Epidermal melanocyte (primary cell): Measurements from ENCODE around the gene CACNA1E.

Source experiments
- DNase-seq: peaks from one replicate; pipeline ENCODE4 v3.0.0; 2011; ENCODE audit warnings: low spot score; ENCODE audit not compliant: insufficient read length

The CACNA1E gene

DNA sequence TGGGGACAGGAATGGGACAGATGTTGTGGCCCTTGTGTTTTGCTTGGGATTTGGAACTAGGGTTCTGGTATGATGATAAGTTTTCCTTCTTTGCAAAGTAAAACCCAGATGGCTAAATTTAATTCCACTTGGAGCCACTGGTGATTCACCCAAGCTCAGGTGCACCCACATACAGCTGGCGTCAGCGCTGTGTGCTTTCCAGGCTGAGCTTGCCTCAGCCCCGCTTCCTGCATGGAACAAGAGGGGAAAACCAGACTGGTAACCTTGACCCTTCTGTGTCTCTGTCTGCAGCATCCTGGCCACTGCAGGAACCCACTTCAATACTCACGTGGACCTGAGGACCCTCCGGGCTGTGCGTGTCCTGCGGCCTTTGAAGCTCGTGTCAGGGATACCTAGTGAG lies 94.2 kb downstream of the CACNA1E start:
- DNase-seq, result no peak

DNA sequence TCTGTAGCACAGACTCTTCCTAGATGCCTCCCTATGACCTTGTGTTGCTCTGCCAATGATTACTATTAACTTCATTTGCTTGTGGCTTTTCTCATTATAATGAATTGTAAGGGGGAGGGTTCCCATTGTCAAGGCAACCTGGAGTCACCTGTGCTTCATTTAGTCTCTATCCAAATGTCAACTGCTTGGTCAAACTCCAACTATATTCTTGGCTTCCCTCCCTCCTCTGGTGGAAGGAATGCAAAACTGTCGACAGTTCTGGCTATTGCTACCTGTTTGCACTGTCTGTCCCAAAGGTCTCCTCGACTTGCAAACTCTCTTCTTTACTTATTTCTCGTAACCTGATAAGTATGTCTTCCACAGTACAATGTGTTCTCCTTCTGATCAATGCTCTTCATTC lies 100.3 kb downstream of the CACNA1E start:
- no peak for DNase-seq

DNA sequence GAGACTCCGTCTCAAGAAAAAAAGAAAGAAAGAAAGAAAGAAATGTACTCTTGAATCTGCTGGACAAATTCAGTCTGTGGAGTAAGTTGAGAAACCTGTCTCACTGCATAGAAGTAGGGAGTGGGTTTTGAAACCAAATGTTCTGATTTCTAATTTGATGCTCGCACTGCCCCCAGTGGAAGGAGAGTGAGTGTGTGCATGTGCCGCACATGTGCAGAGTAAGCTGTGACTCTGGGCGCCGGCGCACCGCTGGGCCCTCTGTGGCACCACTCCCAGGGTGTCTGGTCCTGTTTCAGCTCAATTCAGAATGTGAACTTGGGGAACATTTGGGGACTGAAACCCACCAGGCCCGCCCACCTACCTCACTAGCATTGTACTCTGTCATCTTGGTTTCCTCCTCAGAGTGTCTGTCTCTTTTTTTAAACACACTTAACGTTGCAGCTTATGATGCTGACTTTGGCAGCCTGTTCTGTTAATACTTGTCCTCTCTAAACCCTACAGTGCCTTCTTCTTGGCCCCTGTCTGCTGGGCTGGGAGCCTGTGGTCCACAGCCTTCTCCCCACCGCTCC lies 104.6 kb downstream of the CACNA1E start:
- no peak for DNase-seq

GRCh38 chr1:181588631-181589030 lies 105.3 kb downstream of the CACNA1E start:
- no peak for DNase-seq

- DNase-seq, result no peak
These were observed 109.0 kb downstream of the CACNA1E start for GRCh38 chr1:181592255-181592859.

DNA sequence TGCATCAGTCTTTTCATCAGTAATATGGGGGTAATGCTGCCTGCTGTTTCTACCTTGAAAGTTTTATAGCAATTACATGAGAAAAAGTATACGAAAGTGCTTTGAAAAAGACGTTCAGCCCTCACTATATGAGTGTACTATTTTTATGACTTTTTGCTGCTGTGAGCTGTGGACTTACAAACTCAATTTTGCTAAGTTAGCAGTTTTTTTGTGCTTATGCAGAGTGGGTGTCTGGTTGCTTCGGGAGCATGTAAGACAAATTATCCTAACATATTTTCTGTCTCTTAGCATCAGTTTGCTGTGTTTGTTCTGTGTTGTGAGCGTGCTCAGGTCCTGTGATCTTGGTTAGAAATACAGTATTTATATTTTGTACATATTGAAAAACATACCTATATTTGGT lies 109.7 kb downstream of the CACNA1E start:
- no peak for DNase-seq

DNA sequence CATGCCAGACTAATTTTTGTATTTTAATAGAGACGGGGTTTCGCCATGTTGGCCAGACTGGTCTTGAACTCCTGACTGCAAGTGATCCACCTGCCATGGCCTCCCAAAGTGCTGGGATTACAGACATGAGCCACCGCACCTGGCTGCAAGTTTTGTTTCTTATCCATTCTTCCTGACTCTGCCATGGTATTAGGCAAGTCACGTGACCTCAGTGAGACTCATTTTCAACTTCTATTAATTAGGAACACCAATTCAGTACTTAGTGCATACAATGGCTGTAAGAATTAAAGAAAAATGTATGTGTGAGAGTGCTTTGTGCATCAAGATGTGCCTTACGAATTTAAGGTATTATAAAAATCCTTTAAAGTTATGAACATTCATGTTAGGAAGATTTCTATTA lies 111.2 kb downstream of the CACNA1E start:
- no peak for DNase-seq

DNA sequence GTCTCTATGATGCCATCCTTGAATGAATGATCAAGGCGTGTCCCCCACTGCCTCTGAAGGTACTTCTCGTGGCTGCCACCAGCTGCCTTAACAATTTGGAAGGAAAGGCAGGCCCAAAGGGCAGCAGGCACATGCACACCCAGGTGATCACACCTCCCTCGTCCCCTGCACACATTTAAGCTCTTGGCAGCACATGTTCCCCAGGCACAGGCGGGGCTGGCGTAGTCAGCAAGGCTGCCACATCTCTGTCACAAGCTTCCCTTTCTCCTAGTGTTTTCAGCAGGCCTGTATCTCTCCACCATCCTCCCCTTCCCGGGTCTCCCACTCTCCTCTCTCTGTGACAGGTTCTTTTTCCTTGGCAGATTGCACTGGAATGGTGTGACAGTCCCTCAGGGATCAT lies 111.9 kb downstream of the CACNA1E start:
- DNase-seq, result no peak

DNA sequence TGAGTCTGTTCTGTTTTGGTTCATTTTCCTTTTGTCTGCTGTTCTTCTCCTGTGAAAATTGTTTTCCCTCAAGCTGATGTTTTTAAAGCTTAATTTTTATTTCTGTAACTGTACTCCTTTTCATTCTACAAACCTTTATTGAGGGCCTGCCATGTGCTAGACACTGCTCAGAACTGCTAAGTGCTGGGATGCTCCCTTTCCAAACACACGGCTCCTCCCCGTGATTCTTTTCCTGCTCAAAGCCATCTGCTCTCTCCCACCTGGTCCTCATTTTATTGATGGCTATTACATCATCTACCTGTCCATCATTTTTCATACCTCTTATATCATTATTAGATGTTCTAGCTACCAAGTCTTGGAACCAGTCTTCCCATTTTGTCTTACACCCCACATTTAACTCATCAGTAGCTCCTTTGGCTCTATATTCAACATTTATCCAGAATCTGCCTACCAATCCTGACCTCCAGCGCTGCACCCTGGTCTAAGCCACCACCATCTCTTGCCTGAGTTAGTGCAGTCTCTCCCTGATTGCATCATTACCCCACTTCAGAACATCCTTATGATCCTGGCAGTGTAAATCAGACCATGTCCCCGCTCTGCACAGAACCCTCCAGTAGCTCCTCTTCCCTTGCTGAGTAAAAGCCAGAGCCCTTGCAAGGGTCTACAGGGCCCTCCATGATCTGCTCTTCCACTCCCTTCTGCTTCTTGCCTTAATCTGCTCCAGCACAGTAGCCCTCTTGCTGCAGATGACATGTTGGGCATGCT lies 118.1 kb downstream of the CACNA1E start:
- DNase-seq, result no peak

DNA sequence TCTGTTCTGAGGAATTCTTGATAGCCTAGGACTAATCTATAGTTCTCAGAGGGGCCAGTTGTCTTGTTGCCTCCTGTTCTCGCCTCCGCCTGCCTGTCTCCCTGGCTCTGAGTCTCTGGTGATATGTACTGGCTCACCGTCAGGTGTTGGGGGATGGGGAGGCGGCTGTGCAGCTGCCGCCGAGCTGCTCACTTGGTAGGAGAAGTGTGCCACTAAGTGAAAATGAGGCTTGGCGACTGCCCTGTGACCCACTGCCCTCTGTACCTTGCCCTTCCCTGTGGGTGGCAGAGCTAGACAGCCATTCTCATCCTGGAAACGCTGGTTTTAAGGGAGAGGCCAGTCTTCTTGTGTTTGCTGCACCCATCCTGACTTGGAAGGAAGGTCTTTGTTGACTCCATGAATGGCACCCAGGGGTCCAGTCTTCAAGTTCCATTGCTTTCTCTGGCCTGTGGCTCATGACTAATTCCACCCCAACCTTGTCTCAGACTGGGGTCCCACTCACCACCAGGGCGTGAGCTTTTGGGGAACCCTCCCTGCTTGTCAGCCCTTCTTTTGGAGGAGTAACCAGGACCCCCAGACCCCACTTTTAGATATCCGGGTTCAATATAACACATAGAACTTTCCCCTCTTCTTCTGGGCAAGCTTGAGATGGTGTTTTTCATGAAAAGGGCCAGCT lies 120.6 kb downstream of the CACNA1E start:
- DNase-seq, result no peak

DNA sequence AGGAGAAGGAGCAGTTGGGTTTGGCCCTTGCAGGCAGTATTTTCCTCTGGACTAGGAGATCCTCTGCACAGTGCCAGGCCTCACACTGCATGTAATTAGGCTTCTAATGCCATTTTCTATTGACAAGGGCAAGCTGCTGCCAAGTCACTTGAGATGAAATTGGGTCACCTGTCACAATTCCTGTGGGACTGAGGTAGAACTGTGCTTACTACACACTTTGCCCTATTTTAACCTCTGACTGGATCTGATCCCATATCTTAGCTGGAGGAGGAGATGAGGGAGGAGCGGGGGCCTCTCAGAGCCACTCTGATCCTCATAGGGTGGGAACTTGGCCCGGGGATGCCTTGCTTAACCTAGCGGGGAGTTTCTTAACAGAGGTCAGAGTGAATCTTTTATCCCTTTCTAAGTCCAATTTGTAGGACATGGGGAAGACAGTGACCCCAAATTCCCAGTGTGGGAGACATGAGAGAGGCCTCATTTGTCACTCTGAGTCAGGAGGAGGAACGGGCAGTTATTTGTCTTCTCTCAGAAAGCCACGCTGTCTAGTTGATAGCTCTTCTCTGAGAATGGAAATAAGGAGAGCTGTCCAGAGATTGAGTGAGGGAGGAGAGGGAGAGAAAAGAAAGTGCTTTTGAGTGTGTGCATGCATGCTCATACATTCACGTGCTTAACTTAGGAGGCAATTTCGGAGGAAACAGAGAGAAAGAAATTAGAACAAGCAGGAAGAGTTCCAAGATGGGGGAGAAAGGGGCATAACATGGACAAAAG lies 121.3 kb downstream of the CACNA1E start:
- DNase-seq, result no peak

GRCh38 chr1:181607524-181607923 lies 124.2 kb downstream of the CACNA1E start:
- DNase-seq, result no peak

DNA sequence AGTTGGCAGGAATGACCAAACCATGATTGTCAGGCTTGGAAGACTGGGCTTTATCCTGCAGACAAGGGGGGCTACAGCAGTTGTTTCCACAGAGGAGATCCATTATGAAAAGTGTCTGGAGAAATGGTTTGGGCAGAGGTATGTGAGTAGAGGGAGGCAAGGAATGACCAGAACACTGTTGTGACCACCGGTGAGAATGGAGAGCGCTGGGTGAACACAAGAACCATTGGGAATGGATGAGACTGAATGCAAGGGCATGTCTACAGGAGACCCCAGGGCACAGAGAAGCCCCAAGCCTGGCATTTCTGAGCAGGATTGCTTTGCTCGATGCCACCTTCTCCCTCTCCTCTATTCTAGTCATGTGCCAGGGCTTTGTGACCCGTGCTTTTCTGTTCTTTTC lies 125.1 kb downstream of the CACNA1E start:
- no peak for DNase-seq

DNA sequence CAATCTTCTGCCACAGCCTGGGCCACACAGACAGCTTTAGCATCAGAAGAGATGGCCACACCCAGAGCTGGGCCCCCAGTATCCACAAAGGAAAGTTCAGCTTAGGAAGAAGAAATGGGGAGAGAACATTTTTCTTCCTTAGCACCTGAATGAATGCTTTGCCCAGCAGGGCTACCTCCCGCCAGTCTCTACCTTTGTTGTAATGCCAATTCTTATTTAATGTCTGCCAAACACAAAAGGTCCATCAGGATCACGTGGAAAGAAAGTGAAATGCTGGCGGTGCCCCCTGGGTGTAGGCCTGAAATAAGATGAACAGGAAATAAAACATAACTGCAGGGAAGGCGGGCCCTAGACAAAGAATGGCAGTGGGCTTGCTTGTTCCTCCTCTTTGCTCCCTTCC lies 125.6 kb downstream of the CACNA1E start:
- no peak for DNase-seq

GRCh38 chr1:181612100-181612499 lies 128.8 kb downstream of the CACNA1E start:
- DNase-seq, result no peak

- no peak for DNase-seq
These were observed 135.2 kb downstream of the CACNA1E start for GRCh38 chr1:181618559-181618958.

DNA sequence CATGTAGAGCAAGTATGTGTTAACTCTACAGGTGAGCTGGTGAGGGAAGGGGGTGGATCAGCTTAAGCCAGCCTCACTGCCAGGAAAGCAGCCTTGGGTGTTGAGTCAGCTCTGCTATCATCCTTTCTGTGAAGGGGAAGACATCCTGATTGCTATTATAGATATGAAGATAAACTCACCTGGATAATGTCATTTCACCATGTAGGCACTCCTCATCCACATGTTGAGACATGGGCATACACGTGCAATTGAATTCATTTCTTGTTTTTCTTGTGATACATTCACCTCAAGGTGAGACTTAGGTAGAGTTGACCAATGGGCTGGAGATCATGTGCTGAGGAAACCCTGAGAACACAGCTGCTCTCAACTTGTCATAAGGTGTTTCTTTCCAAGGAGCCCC lies 136.9 kb downstream of the CACNA1E start:
- no peak for DNase-seq

DNA sequence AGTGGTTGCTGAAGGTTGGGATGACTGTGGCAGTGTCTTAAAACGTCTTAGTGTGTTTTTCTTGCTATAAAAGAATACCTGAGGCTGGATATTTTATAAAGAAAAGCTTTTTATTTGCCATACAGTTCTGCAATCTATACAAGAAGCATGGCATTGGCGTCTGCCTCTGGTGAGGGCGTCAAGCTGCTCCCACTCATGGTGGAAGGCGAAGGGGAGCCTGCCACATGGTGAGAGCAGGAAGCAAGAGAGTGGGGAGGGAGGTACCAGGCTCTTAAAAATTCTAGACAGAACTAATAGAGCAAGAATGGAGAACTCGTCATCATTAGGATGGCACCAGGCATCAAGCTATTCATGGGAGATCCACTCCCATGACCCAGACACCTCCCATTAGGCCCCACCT lies 140.5 kb downstream of the CACNA1E start:
- no peak for DNase-seq

DNA sequence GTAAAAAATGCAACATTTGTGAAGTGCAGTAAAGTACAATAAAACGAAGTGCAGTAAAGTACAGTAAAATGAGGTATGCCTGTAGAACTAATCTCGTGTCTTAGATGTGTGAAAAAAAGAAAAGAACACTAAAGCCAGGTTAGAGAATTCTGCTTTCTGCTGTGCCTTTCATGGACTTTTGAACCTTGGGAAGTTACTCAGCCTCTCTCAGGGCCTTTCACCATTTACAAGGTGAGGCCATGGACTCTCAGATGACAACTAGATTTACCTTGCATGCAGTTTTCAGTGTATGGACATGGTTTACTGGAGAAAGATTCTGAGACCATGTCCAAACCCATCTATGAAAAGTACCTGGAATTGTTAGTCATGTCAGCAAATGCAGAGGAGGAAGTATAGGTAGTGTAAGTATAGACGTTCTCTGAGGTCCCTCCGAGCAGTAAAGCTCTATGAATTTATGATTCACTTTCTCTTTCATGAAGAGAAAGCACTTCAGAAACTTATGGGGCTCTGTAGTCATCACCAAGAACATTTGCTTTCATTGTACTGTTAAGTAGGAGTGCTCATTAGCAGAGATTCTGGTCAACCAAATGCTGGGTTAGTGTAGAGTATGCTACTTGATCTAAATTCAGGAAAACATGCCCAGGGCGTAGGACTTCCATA lies 143.1 kb downstream of the CACNA1E start:
- DNase-seq, result no peak

DNA sequence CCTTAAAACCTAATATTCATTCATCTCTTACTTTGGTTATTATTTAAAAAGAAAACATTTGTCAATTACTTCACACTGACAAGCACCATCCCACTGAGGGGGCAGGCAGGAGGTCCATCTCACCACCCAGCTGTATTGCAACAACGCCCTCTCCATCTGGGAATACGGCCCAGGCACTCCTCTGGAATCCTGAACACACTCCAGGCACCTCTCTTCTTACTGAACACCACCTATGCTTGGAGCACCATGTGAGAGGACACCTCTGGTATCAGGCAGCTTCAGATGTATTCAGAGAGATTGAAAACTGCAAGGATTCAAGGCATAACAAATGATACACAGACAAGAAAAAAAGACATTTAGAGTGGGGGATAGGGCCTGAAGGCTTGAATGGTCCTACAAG lies 147.1 kb downstream of the CACNA1E start:
- DNase-seq, result no peak

DNA sequence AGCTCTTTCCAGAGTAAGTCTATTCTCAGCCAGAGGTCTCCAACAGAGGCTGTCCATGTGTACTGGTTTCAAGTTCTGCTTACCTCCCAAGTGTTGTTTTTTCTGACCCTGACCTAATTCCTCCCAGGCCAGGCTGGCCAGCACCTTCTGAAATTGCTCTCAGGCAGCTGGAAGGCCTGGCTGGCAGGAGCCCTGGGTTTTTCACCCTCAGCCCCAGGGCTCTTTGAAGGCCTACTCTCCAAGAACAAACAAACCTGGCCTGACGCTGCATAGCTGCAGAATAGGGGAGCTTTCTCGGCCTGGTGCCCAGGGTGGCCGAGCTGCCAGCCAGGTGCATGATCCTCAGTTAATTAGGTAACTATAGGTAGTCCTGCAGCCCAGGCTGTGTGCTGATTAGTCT lies 147.5 kb downstream of the CACNA1E start:
- no peak for DNase-seq
